H1 (cell line): Measurements from ENCODE around the gene IL17RA. TPM values are rescaled to one million over a fixed set of nuclear protein-coding genes. Genes with fewer than 3 reads are reported as not detected.

Experiments used
- CTCF ChIA-PET: fragments of 300-600 bp; sonication (Branson Sonifier 250); formaldehyde crosslinking; loops from one replicate; lab custom pipeline; 2021; ENCODE audit not compliant: partially characterized antibody; lab: Charles Lee
- POLR2A ChIA-PET: fragments of 300-600 bp; sonication (Branson Sonifier 250); formaldehyde crosslinking; loops from one replicate; lab custom pipeline; 2021; ENCODE audit warnings: inconsistent platforms; ENCODE audit not compliant: partially characterized antibody; lab: Charles Lee
- DNase-seq, 2 experiments: peaks; one replicate each; pipeline versions ENCODE4 v3.0.0 to v3.0.0-alpha.2; 2010 to 2022; ENCODE audit warnings: low spot score in 2 of 2, low read depth in 1 of 2, mixed read lengths in 1 of 2
- FAIRE-seq: peaks from 2 replicates; lab custom pipeline; 2011; peaks lifted over from hg19 to GRCh38; lab: Jason Lieb, UNC
- H2AFZ ChIP-seq: 2 replicates; pipeline ENCODE4 v1.8.1; 2012; ENCODE audit warnings: low read length, inconsistent platforms
- H2AK5ac ChIP-seq: 2 replicates; pipeline ENCODE4 v1.6.1; 2013; ENCODE audit warnings: low read depth, low read length
- H2BK120ac ChIP-seq: replicated peaks from 2 replicates; pipeline ENCODE3; 2013; ENCODE audit warnings: low read depth, low read length, inconsistent platforms
- H2BK12ac ChIP-seq: 2 replicates; pipeline ENCODE4 v1.6.1; 2013; ENCODE audit warnings: low read depth, low read length
- H2BK15ac ChIP-seq: 2 replicates; pipeline ENCODE4 v1.6.1; 2013; ENCODE audit warnings: low read length
- H2BK20ac ChIP-seq: 2 replicates; pipeline ENCODE4 v1.6.1; 2013; ENCODE audit warnings: low read length
- H2BK5ac ChIP-seq: 2 replicates; pipeline ENCODE4 v1.6.1; 2013; ENCODE audit warnings: low read depth, low read length
- H3K14ac ChIP-seq: 2 replicates; pipeline ENCODE4 v1.6.1; 2013; ENCODE audit warnings: inconsistent platforms; ENCODE audit not compliant: insufficient read length
- H3K18ac ChIP-seq: 2 replicates; pipeline ENCODE4 v1.6.1; 2013; ENCODE audit warnings: low read length; ENCODE audit errors: extremely low read depth
- H3K23ac ChIP-seq: 2 replicates; pipeline ENCODE4 v1.6.1; 2013; ENCODE audit warnings: inconsistent platforms; ENCODE audit not compliant: insufficient read length
- H3K23me2 ChIP-seq: 2 replicates; pipeline ENCODE4 v1.6.1; 2013; ENCODE audit warnings: low read depth, low read length
- H3K27ac ChIP-seq: 2 replicates; pipeline ENCODE4 v1.6.1; 2011; ENCODE audit warnings: low read depth, low read length, inconsistent platforms
- H3K27me3 ChIP-seq, 4 experiments: replicated peaks in 1 of 4; 1 replicate in 1 of 4; 2 replicates in 3 of 4; pipeline versions ENCODE4 v1.6.1 to v1.8.1; 2011 to 2013; ENCODE audit warnings: low read length in 3 of 4, mild to moderate bottlenecking in 3 of 4, inconsistent platforms in 2 of 4, mixed read lengths in 2 of 4, moderate library complexity in 1 of 4; ENCODE audit not compliant: control insufficient read depth in 3 of 4, insufficient read depth in 3 of 4; ENCODE audit errors: extremely low read depth in 1 of 4
- H3K36me3 ChIP-seq, 4 experiments: 2 replicates each; pipeline versions ENCODE4 v1.6.1 to v1.8.1; 2011 to 2013; ENCODE audit warnings: mild to moderate bottlenecking in 4 of 4, low read length in 3 of 4, moderate library complexity in 2 of 4, control low read depth in 1 of 4, inconsistent platforms in 1 of 4; ENCODE audit not compliant: insufficient read depth in 4 of 4, control insufficient read depth in 2 of 4
- H3K4ac ChIP-seq: replicated peaks from 2 replicates; pipeline ENCODE3; 2013; ENCODE audit warnings: low read length, low read depth, mixed read lengths, inconsistent platforms; ENCODE audit not compliant: insufficient read length
- H3K4me1 ChIP-seq, 4 experiments: replicated peaks in 1 of 4; 1 replicate in 1 of 4; 2 replicates in 3 of 4; pipeline versions ENCODE4 v1.6.1 to v1.8.1; 2011 to 2013; ENCODE audit warnings: low read length in 3 of 4, inconsistent platforms in 2 of 4, mixed read lengths in 1 of 4; ENCODE audit not compliant: insufficient read depth in 4 of 4, control insufficient read depth in 3 of 4
- H3K4me2 ChIP-seq, 2 experiments: 2 replicates each; pipeline versions ENCODE4 v1.6.1 to v1.8.1; 2011 to 2013; ENCODE audit warnings: low read depth in 2 of 2, low read length in 2 of 2, control low read depth in 1 of 2, inconsistent platforms in 1 of 2, mild to moderate bottlenecking in 1 of 2; ENCODE audit not compliant: insufficient read depth in 1 of 2
- H3K4me3 ChIP-seq, 4 experiments: fragments of 200-600, 300-600 bp in 1 of 4; sonication (generic), shearing (Covaris generic), sonication (Bioruptor Twin) in 1 of 4; 2 replicates each; pipeline versions ENCODE4 v1.5.1 to v1.8.1; 2011 to 2016; ENCODE audit warnings: low read length in 4 of 4, low read depth in 3 of 4, control low read depth in 2 of 4, inconsistent platforms in 2 of 4, mild to moderate bottlenecking in 2 of 4, mixed read lengths in 1 of 4, moderate library complexity in 1 of 4; ENCODE audit not compliant: insufficient read depth in 2 of 4; ENCODE audit errors: extremely low read depth in 1 of 4
- H3K56ac ChIP-seq: replicated peaks from 2 replicates; pipeline ENCODE3; 2013; ENCODE audit warnings: low read depth, mild to moderate bottlenecking, mixed read lengths, low read length, inconsistent platforms; ENCODE audit not compliant: insufficient read length
- H3K79me1 ChIP-seq: 2 replicates; pipeline ENCODE4 v1.6.1; 2013; ENCODE audit warnings: low read depth, low read length, control low read depth
- H3K79me2 ChIP-seq, 2 experiments: 2 replicates each; pipeline versions ENCODE4 v1.6.1 to v1.8.1; 2012 to 2013; ENCODE audit warnings: low read length in 2 of 2, mild to moderate bottlenecking in 2 of 2, inconsistent platforms in 1 of 2; ENCODE audit not compliant: insufficient read depth in 2 of 2, control insufficient read depth in 1 of 2
- H3K9ac ChIP-seq, 4 experiments: replicated peaks in 1 of 4; 1 replicate in 1 of 4; 2 replicates in 3 of 4; pipeline versions ENCODE4 v1.6.1 to v1.8.1; 2011 to 2013; ENCODE audit warnings: low read depth in 3 of 4, low read length in 3 of 4, control low read depth in 2 of 4, mild to moderate bottlenecking in 2 of 4, moderate library complexity in 2 of 4, inconsistent platforms in 1 of 4; ENCODE audit errors: extremely low read depth in 1 of 4
- H3K9me3 ChIP-seq, 2 experiments: 2 replicates each; pipeline versions ENCODE4 v1.6.1 to v1.8.1; 2012 to 2013; ENCODE audit warnings: mild to moderate bottlenecking in 2 of 2, moderate library complexity in 2 of 2, control low read depth in 1 of 2, inconsistent platforms in 1 of 2, low read depth in 1 of 2, low read length in 1 of 2, mixed read lengths in 1 of 2; ENCODE audit not compliant: insufficient read depth in 2 of 2
- H4K20me1 ChIP-seq, 2 experiments: replicated peaks in 1 of 2; 2 replicates each; pipeline versions ENCODE3 to v1.8.1; 2011 to 2013; ENCODE audit warnings: inconsistent platforms in 2 of 2, low read length in 2 of 2, mild to moderate bottlenecking in 1 of 2; ENCODE audit not compliant: insufficient read depth in 2 of 2, control insufficient read depth in 1 of 2
- H4K5ac ChIP-seq: 2 replicates; pipeline ENCODE4 v1.6.1; 2013; ENCODE audit warnings: low read length, low read depth, mixed read lengths, inconsistent platforms; ENCODE audit not compliant: insufficient read length
- H4K8ac ChIP-seq: 2 replicates; pipeline ENCODE4 v1.8.0; 2013; ENCODE audit warnings: mild to moderate bottlenecking, moderate library complexity, low read length, inconsistent platforms; ENCODE audit not compliant: insufficient read depth; ENCODE audit errors: extremely low read depth
- H4K91ac ChIP-seq: replicated peaks from 2 replicates; pipeline ENCODE3; 2013; ENCODE audit warnings: low read length, mixed read lengths, inconsistent platforms; ENCODE audit not compliant: insufficient read length
- CTBP2 ChIP-seq: IDR thresholded peaks from 2 replicates; pipeline ENCODE4 v1.7.0; 2011; ENCODE audit warnings: borderline replicate concordance, mild to moderate bottlenecking, moderate library complexity, mixed read lengths, low read length; ENCODE audit not compliant: insufficient read depth, insufficient read length
- JUND ChIP-seq: IDR thresholded peaks from 2 replicates; pipeline ENCODE4 v1.6.1; 2011; ENCODE audit warnings: mild to moderate bottlenecking, improper control_type of control experiment, low read length
- KDM4A ChIP-seq: IDR thresholded peaks from one replicate; pipeline ENCODE4 v1.7.1; 2012; ENCODE audit warnings: low read depth, mild to moderate bottlenecking, moderate library complexity, low read length, inconsistent platforms; ENCODE audit not compliant: severe bottlenecking
- MAX ChIP-seq: IDR thresholded peaks from 2 replicates; pipeline ENCODE4 v1.6.1; 2012; ENCODE audit warnings: inconsistent platforms
- NANOG ChIP-seq: IDR thresholded peaks from 2 replicates; pipeline ENCODE4 v1.6.1; 2011; ENCODE audit warnings: low read length, low read depth, mild to moderate bottlenecking, inconsistent platforms; ENCODE audit not compliant: insufficient read depth, poor library complexity, severe bottlenecking
- NRF1 ChIP-seq: IDR thresholded peaks from 2 replicates; pipeline ENCODE4 v1.6.1; 2011; ENCODE audit warnings: mild to moderate bottlenecking, low read depth, low read length, improper control_type of control experiment
- PHF8 ChIP-seq: fragments of 200-600 bp; sonication (generic); conservative IDR thresholded peaks from 2 replicates; pipeline ENCODE4 v1.7.1; 2012; ENCODE audit warnings: low read depth, mild to moderate bottlenecking, inconsistent platforms, low read length, moderate library complexity
- SAP30 ChIP-seq: fragments of 300-600 bp; sonication (generic); IDR thresholded peaks from 2 replicates; pipeline ENCODE4 v1.7.1; 2012; ENCODE audit warnings: low read length, moderate library complexity, mild to moderate bottlenecking, inconsistent platforms; ENCODE audit not compliant: insufficient read depth, insufficient replicate concordance
- SP2 ChIP-seq: IDR thresholded peaks from 2 replicates; pipeline ENCODE4 v1.6.1; 2012; ENCODE audit warnings: mild to moderate bottlenecking, low read length, inconsistent platforms
- SRF ChIP-seq: IDR thresholded peaks from 2 replicates; pipeline ENCODE4 v1.6.1; 2011; ENCODE audit warnings: mild to moderate bottlenecking, low read depth, low read length, moderate library complexity
- polyA plus RNA-seq, 7 experiments: library from polyadenylated mRNA; depleted of rRNA in 3 of 7; stranded (reverse) in 5 of 7; unstranded in 2 of 7; fragments of >200 nt in 5 of 7; fragments of 200-250 nt in 2 of 7; gene quantifications; 1 replicate in 5 of 7; 2 replicates in 1 of 7; 4 replicates in 1 of 7; pipeline versions ENCODE4 v1.2.1 to v1.2.3, GENCODE V29; 2011 to 2013; ENCODE audit warnings: missing spikeins in 2 of 7, mixed read lengths in 2 of 7
- total RNA-seq: library from RNA; stranded (reverse); fragmentation: NEBNext Ultra II Directional; extraction: Animal tissue kit (Norgen Biotek cat#: 25700); gene quantifications from 2 replicates; pipeline ENCODE4 v1.2.1, GENCODE V29; 2021

Gene IL17RA
- total and polyA plus RNA-seq, 2 of the 8 experiments (the other 6 are each of a cell fraction or from before 2014, with no cell fraction given) = 5.6 to 9.9 TPM

DNA sequence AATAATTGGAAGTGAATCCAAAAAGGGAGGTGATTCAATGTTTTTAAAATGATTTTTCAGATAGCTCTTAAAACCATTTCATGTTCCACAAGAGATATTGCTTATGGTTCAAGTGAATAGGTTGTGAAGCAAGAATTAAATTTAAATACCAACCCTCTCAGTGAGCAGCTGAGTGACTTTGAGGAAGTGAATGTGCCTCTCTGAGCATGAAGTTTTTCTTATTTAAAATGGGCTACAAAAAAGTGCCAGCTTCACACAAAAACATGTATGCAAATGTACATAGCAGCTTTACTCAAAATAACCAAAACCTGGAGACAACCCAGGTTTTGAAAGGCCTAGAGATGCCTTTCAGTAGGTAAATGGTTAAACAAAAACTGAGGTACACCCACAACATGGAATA lies 41.3 kb upstream of the IL17RA start:
- Histone ChIP-seq H3K27me3 (no peaks in the 10 kb centered on the region; a peak in 3 of 7 replicates), H4K8ac (no peak overlapping the region), H3K23ac (no peak overlapping the region), H2AFZ (no peak overlapping the region), H3K9ac (no peak overlapping the region), H3K79me2 (no peaks in the 10 kb centered on the region)
- DNase-seq = no peak
- TF ChIP-seq SRF = no peak
- TF ChIP-seq KDM4A = no peak
- TF ChIP-seq SAP30 = no peak
- no peak for TF ChIP-seq JUND
- no peak for TF ChIP-seq SP2
- TF ChIP-seq CTBP2 = no peak
- TF ChIP-seq PHF8 = no peak
- TF ChIP-seq NANOG = no peak
- no peak for TF ChIP-seq MAX
- TF ChIP-seq NRF1 = no peak
- TF ChIP-seq, all 59 proteins: peak for 0
- H3K14ac ChIP-seq = no peak overlapping the region
- no peak overlapping the region for H3K18ac ChIP-seq
- POLR2A ChIA-PET = no interaction called here
- H3K23me2 ChIP-seq = no peaks in the 10 kb centered on the region
- H4K91ac ChIP-seq = no peak overlapping the region
- H4K5ac ChIP-seq = no peak overlapping the region
- FAIRE-seq = no peak
- no peaks in the 10 kb centered on the region for H3K9me3 ChIP-seq
- H3K4me2 ChIP-seq = no peak overlapping the region
- CTCF ChIA-PET = interaction anchor here (0.7 to 1.1 kb wide), 2 partner anchors 15 to 17 kb away, joined by 3 read pairs; no protein-coding TSS in a partner anchor
- H3K4ac ChIP-seq = no peak overlapping the region
- no peak overlapping the region for H2BK5ac ChIP-seq
- H3K27ac ChIP-seq = no peak overlapping the region
- no peaks in the 10 kb centered on the region for H3K36me3 ChIP-seq
- H3K56ac ChIP-seq = no peak overlapping the region
- H3K4me1 ChIP-seq = no peaks in the 10 kb centered on the region
- no peak overlapping the region for H2AK5ac ChIP-seq
- H4K20me1 ChIP-seq = no peaks in the 10 kb centered on the region
- no peak overlapping the region for H2BK20ac ChIP-seq
- H2BK15ac ChIP-seq = no peak overlapping the region
- H2BK12ac ChIP-seq = no peak overlapping the region
- no peak overlapping the region for H2BK120ac ChIP-seq
- H3K4me3 ChIP-seq = no peak overlapping the region
- no peaks in the 10 kb centered on the region for H3K79me1 ChIP-seq
